ENCODE data around the gene GNS. TPM values are rescaled to one million over a fixed set of nuclear protein-coding genes. Genes with fewer than 3 reads are reported as not detected.

GNS gene
- total and polyA plus RNA-seq, 10 of the 15 experiments (the other 5 are each of a cell fraction or from before 2014, with no cell fraction given), result 4.1 to 33.8 (median 19.1) TPM

- Histone ChIP-seq H3K4me2 (ENCODE audit: control insufficient read depth, insufficient read depth) (no peak overlapping the region), H3K36me3 (ENCODE audit: control insufficient read depth in 2 of 2, insufficient read depth in 2 of 2, low read length in 1 of 2) (no peaks in the 10 kb centered on the region), H2AFZ (ENCODE audit: control insufficient read depth, low read depth, low read length) (no peak overlapping the region), H3K9ac (ENCODE audit: control insufficient read depth, insufficient read depth, low read length) (no peak overlapping the region), H3K79me2 (ENCODE audit: control insufficient read depth, insufficient read depth, low read length) (no peaks in the 10 kb centered on the region), H3K9me3 (replicated peaks; ENCODE audit: control insufficient read depth, insufficient read depth, low read length) (no peaks in the 10 kb centered on the region), H3K27me3 (replicated peaks in 1 of 2; ENCODE audit: control insufficient read depth in 2 of 2, insufficient read depth in 2 of 2, low read length in 1 of 2) (no peaks in the 10 kb centered on the region; a peak in 1 of 4 replicates), H4K20me1 (ENCODE audit: control insufficient read depth, insufficient read depth) (no peaks in the 10 kb centered on the region), H3K27ac (ENCODE audit: control insufficient read depth, insufficient read depth) (no peak overlapping the region), H3K4me1 (ENCODE audit: control insufficient read depth, insufficient read depth, low read length) (no peaks in the 10 kb centered on the region), H3K4me3 (no peak overlapping the region)
- intact Hi-C loops (cut with micrococcal nuclease; ENCODE audit: unreplicated experiment) (no loop called here), in situ Hi-C loops (cut with MboI) (loop anchor here (10.0 kb wide), 1 partner anchor 444 kb away; no protein-coding TSS in a partner anchor)
- no peak for ATAC-seq
- DNase-seq (ENCODE audit: low read depth, low spot score), result no peak
- no peak for TF ChIP-seq NR2C2 (IDR thresholded peaks at IDR 0.05; ENCODE audit: borderline replicate concordance, control insufficient read depth, insufficient read length, low read depth)
- no peak for TF ChIP-seq BCL11A (IDR thresholded peaks at IDR 0.05; ENCODE audit: low read depth, low read length)
- no peak for TF ChIP-seq NR2C1 (IDR thresholded peaks at IDR 0.05)
- no peak for TF ChIP-seq POLR2A (IDR thresholded peaks at IDR 0.05; ENCODE audit: low read depth, low read length)
- TF ChIP-seq TBL1XR1 (IDR thresholded peaks at IDR 0.05; ENCODE audit: low read depth, low read length), result no peak
- no peak for TF ChIP-seq HDAC2 (IDR thresholded peaks at IDR 0.05)
- no peak for TF ChIP-seq RAD21 (IDR thresholded peaks at IDR 0.05; ENCODE audit: insufficient read depth, low read depth, low read length)
- no peak for TF ChIP-seq USF2 (IDR thresholded peaks at IDR 0.05; ENCODE audit: borderline replicate concordance, low read depth, low read length)
- no peak for TF ChIP-seq FOXK2 (IDR thresholded peaks at IDR 0.05)
- TF ChIP-seq EZH2 (IDR thresholded peaks at IDR 0.05; ENCODE audit: borderline replicate concordance, control insufficient read depth, low read depth, low read length), result no peak
- TF ChIP-seq SRF (IDR thresholded peaks at IDR 0.05; ENCODE audit: low read depth in 2 of 2, low read length in 2 of 2), result no peak
- TF ChIP-seq IRF4 (IDR thresholded peaks at IDR 0.05; ENCODE audit: low read depth, low read length), result no peak
- ChIA-PET POLR2A (no interaction called here), RAD21 (ENCODE audit: unreplicated experiment) (no interaction called here), SMC1A (ENCODE audit: uncharacterized antibody, unreplicated experiment) (interaction anchor here (1.6 kb wide), 1 partner anchor 183 kb away, joined by 3 read pairs; no protein-coding TSS in a partner anchor), CTCF (interaction anchor here (1.4 to 2.0 kb wide), 2 partner anchors 9 to 10 kb away, joined by 3 to 12 read pairs; no protein-coding TSS in a partner anchor)
- BruUV-seq (replicated peaks), result no TSS peak
- no peak for FAIRE-seq
Measured at GRCh38 chr12:64791036-64791435, 31.8 kb upstream of the GNS start.

Measured in GM12878 (cell line).